Tibial nerve (tissue), 4 donors: ENCODE results near the gene MAML3.

Source experiments
- EP300 ChIP-seq, 2 donors: sonication (generic); formaldehyde crosslinking; IDR thresholded peaks; one replicate each; pipeline ENCODE4 v1.6.1; 2017; ENCODE audit warnings: antibody characterized with exemption in 2 of 2, mild to moderate bottlenecking in 1 of 2
- POLR2A ChIP-seq, 2 donors: fragments of 450-650 bp; IDR thresholded peaks; one replicate each; pipeline ENCODE4 v1.6.1; 2017; ENCODE audit warnings: antibody characterized with exemption in 2 of 2, mild to moderate bottlenecking in 2 of 2, moderate library complexity in 2 of 2
- TF ChIP-seq, protein P1 (sequence below), 5 experiments: fragments of 200-600 bp in 3 of 5; fragments of 450-650 bp in 2 of 5; sonication (generic) in 3 of 5; IDR thresholded peaks; one replicate each; pipeline ENCODE4 v1.5.1; 2016 to 2019; ENCODE audit warnings: antibody characterized with exemption in 5 of 5, mild to moderate bottlenecking in 3 of 5, moderate library complexity in 2 of 5

DNA sequence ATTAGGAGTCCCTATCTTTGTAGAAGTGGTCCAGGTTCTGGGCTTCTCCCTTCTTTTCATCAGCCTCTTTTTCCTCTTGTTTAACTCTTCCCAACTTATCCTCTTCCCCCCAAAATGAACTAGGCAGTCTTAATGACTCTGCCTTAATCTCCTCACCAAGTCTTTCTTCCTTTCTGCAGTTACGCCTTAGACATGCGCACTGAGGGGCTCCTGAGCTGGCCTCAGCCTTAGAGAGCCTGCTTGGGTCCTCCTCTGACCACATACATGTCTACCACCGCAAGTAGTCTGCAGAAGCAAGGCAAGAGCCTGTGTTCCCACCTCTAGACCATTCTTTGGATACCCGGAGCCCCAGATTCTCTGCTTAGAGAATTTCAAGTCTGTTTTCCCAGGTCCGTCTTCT, 288.4 kb downstream of the MAML3 start:
- TF ChIP-seq, protein P1, sequence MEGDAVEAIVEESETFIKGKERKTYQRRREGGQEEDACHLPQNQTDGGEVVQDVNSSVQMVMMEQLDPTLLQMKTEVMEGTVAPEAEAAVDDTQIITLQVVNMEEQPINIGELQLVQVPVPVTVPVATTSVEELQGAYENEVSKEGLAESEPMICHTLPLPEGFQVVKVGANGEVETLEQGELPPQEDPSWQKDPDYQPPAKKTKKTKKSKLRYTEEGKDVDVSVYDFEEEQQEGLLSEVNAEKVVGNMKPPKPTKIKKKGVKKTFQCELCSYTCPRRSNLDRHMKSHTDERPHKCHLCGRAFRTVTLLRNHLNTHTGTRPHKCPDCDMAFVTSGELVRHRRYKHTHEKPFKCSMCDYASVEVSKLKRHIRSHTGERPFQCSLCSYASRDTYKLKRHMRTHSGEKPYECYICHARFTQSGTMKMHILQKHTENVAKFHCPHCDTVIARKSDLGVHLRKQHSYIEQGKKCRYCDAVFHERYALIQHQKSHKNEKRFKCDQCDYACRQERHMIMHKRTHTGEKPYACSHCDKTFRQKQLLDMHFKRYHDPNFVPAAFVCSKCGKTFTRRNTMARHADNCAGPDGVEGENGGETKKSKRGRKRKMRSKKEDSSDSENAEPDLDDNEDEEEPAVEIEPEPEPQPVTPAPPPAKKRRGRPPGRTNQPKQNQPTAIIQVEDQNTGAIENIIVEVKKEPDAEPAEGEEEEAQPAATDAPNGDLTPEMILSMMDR (IDR thresholded peaks at IDR 0.05): no peak
- no peak for TF ChIP-seq POLR2A (IDR thresholded peaks at IDR 0.05)
- TF ChIP-seq EP300 (IDR thresholded peaks at IDR 0.05): no peak
